Urinary bladder (tissue), 4 donors: Measurements from ENCODE around the gene EXOC4. TPM values are rescaled to one million over a fixed set of nuclear protein-coding genes. Genes with fewer than 3 reads are reported as not detected.

Experiments
- DNase-seq: peaks from one replicate; pipeline ENCODE4 v3.0.0-alpha.2; 2015; ENCODE audit errors: extremely low spot score
- H3K27ac ChIP-seq: one replicate; pipeline ENCODE4 v1.5.1; 2013; ENCODE audit warnings: low read depth, mild to moderate bottlenecking, moderate library complexity
- H3K36me3 ChIP-seq: one replicate; pipeline ENCODE4 v1.6.1; 2013; ENCODE audit warnings: mild to moderate bottlenecking, moderate library complexity; ENCODE audit not compliant: insufficient read depth
- H3K4me1 ChIP-seq: one replicate; pipeline ENCODE4 v1.6.1; 2013; ENCODE audit warnings: mild to moderate bottlenecking, moderate library complexity; ENCODE audit not compliant: insufficient read depth
- H3K4me3 ChIP-seq: one replicate; pipeline ENCODE4 v1.5.1; 2013; ENCODE audit warnings: low read depth, low read length
- WGBS: extraction: QIAGEN DNeasy Blood & Tissue Kit; methylation state at CpG from one replicate; pipeline ENCODE4 v1.1.7; 2013; 5-methylcytosine and 5-hydroxymethylcytosine counted together
- polyA plus RNA-seq: library from polyadenylated mRNA; stranded (reverse); fragments of 200-250 nt; gene quantifications from one replicate; pipeline ENCODE4 v1.2.3, GENCODE V29; 2013
- total RNA-seq: library from RNA; depleted of rRNA; stranded (reverse); fragments of >200 nt; gene quantifications from one replicate; pipeline ENCODE4 v1.2.3, GENCODE V29; 2014
- donor health status: healthy with polysubstance abuse.
- donor health status: healthy.

The EXOC4 gene
- total and polyA plus RNA-seq, 2 donors: 31.0 to 163 TPM

DNA sequence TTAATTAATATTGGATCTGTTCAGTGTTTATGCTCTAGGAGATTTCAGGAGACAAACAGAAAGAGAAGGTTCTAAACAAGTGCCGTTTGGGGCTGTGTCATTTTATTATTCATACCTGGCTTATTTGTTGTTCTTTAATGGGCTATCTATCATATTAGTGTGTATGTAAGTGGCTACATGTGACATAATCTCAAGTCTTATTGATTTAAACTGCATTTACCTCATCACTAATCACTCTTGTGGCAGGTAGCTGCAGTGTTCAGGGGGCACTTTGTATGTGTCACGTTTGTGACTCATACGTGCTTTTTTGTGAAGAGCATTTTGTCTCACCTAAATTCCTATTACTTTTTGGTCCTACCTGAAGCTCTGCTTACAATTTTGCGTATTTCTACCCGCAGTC is 95.4 kb downstream of the EXOC4 start:
- H3K4me1 ChIP-seq: no peaks in the 10 kb centered on the region
- peaks cover 2% of the 10 kb centered on the region for H3K36me3 ChIP-seq
- no peak overlapping the region for H3K4me3 ChIP-seq
- 92% methylated on average over 5 of the region's 5 CpGs for WGBS
- DNase-seq: no peak
- H3K27ac ChIP-seq: no peak overlapping the region

DNA sequence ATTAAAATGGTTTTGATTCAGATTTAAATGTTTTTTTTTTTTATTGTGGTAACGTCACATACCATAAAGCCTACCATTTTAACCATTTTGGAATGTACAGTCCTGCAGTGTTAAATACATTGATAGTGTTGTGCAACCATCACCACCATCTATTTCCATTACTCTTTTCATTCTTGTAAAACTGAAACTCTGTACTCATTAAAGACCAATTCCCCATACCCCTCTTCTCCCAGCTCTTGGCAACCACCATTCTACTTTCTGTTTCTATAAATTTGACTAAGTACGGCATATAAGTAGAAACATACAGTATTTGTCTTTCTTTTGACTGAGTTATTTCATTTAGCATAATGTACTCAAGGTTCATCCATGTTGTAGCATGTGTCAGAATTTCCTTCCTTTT is 96.2 kb downstream of the EXOC4 start:
- H3K4me1 ChIP-seq: no peaks in the 10 kb centered on the region
- no peaks in the 10 kb centered on the region for H3K36me3 ChIP-seq
- no peak for DNase-seq
- 95% methylated on average over 2 of the region's 2 CpGs for WGBS
- H3K4me3 ChIP-seq: no peak overlapping the region
- no peak overlapping the region for H3K27ac ChIP-seq

DNA sequence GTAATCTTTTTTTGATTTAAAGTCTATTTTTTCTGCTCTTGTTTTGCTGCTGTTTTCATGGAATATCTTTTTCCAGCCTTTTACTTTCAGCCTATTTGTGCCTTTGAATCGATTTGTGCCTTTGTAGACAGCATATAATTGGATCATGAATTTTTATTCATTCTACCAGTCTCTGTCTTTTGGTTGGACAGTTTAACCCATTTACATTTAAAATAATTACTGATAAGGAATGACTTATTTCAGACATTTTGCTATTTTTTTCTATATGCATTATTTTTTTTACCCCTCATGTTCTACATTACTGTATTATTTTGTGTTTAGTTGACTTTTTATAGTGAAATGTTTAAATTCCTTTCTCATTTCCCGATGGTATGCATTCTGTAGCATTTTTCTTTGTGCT is 99.6 kb downstream of the EXOC4 start:
- Histone ChIP-seq H3K4me3 (no peak overlapping the region), H3K27ac (no peak overlapping the region), H3K4me1 (no peaks in the 10 kb centered on the region), H3K36me3 (peaks cover 1% of the 10 kb centered on the region)
- no peak for DNase-seq
- 99% methylated on average over 2 of the region's 2 CpGs for WGBS

DNA sequence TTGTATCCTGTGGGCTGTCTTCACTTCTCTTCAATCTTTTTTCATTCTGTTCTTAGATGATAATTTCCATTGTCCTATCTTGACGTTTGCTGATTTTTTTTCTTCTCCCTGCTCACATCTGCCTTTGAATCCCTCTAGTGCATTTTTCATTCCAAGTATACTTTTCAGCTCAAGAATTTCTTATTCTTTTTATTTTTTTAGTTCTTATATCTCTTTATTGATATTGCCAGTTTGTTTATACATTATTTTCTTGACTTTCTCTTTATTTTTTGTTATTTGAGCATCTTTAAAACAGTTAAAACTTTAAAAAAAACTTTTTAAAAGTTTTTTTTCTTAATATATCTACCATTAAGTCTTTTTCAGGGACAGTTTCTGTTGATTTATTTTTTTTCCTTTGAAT is 100.9 kb downstream of the EXOC4 start:
- H3K27ac ChIP-seq: no peak overlapping the region
- WGBS: 95% methylated on average over 1 of the region's 1 CpG
- H3K4me3 ChIP-seq: no peak overlapping the region
- H3K4me1 ChIP-seq: no peaks in the 10 kb centered on the region
- no peak for DNase-seq
- H3K36me3 ChIP-seq: peaks cover 1% of the 10 kb centered on the region

DNA sequence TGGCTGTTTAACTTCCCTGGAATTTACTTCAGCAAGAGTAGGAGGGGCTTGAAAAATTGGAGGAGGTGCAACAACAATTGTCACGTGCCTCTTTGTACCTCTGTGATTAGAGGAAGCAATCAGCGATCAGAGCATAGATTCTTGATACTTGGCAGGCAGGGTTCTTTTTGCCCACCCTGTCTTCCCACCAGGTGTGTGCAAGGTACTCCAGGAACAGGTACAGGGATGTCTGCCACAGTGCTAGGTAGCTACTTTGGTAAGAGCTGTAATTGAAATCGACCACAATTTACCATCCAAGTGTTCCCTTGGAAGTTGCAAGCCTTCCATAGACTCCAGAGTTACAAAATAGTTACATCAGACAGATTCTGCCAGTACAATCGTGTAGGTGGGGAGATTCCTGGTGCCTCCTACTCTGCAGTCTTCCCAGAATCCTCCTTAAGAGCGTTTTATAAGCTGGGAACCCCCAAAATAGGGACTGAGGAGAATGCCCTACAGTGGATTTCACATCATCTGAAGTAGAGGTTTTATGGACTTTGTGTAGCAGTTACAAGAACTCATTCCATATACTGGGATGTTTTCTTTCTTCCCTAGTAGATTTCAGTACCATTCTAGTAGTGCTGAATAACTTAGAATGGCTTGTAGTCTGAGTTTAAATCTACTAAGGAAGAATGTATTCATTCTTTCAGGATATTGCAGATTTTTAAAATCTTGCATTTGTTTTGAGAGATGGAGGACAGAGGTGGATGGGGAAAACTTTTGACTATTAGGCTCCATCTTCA is 101.9 kb downstream of the EXOC4 start:
- peaks cover 1% of the 10 kb centered on the region for H3K36me3 ChIP-seq
- 89% methylated on average over 5 of the region's 5 CpGs for WGBS
- no peak overlapping the region for H3K4me3 ChIP-seq
- H3K4me1 ChIP-seq: no peaks in the 10 kb centered on the region
- no peak for DNase-seq
- no peak overlapping the region for H3K27ac ChIP-seq

DNA sequence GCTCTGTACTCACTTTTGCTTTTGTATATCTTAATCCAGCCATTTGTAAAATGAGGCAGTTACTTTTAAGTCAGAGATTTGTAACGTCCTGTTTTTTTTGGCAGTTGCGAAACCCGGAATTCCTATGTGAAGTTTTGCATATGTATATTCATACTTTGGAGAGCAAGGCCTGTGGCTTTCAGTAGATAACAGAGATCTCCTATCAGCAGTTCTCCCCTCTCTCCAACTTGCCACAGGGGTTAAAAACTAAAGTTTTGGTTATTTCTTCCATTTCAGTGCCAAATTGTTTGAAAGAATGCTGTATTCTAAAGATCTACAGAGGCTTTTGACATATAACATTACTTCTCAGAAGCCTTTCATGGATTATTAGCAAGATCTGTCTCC is 102.4 kb downstream of the EXOC4 start:
- H3K4me1 ChIP-seq: no peaks in the 10 kb centered on the region
- H3K4me3 ChIP-seq: no peak overlapping the region
- DNase-seq: no peak
- H3K27ac ChIP-seq: no peak overlapping the region
- 46% methylated on average over 3 of the region's 3 CpGs for WGBS
- H3K36me3 ChIP-seq: peaks cover 1% of the 10 kb centered on the region

DNA sequence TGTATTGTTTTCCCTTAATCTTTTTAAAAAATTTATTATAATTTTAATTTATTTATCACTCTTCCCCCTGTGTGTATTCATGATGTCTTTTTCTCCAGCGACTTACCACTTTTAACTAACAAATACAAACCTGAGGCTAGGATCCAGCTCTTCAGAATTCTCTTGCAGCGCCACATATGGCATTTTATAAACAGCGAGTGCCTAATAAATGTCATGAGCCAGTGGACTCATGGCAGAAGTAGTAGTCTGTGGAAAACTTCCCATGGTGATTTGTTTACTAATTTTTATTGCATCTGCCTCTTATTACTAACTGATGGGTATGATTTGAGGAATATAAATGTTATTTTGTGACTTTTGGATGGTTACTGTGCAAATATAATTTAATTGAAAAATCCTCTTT is 102.9 kb downstream of the EXOC4 start:
- no peak for DNase-seq
- H3K36me3 ChIP-seq: peaks cover 1% of the 10 kb centered on the region
- H3K27ac ChIP-seq: no peak overlapping the region
- H3K4me3 ChIP-seq: no peak overlapping the region
- H3K4me1 ChIP-seq: no peaks in the 10 kb centered on the region
- 62% methylated on average over 3 of the region's 3 CpGs for WGBS

DNA sequence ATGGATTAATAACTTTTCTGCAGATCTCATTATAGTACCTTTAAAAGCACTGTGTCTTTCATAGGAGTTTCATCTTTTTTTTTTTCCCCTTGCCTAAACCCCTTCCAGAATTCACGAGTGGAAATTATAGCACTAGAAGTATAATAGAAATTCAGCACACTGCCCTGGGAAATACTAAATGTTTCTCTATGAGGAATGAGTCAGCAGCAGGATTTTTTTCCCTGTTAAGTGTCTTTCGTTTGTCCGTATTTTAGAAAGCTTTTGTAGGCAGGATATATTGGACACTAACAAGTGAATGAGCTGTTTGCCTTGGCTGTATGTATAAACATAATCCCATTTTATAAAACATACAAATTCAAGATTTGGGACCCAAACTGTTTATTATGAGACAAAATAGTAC is 105.8 kb downstream of the EXOC4 start:
- WGBS: 41% methylated on average over 3 of the region's 3 CpGs
- Histone ChIP-seq H3K4me1 (no peaks in the 10 kb centered on the region), H3K4me3 (no peak overlapping the region), H3K36me3 (peaks cover 1% of the 10 kb centered on the region), H3K27ac (no peak overlapping the region)
- DNase-seq: no peak

DNA sequence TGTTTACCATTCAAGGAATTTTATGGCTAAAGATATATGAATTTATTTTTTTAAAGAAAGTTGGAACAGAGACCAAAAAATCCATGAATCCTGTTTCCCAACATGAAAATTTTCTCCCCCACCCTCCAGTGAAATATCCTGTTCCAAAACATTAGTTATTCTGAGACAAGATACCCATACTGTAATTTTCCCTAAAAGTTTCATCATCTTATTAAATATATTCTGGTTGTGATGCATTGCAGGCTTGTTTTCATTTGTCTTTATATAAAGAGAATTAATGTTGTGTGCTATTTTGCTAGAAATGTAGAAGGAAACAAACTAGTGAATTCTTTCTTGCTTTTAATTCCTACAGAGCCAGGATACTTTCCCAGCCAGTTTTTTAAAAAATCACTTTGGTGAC is 106.6 kb downstream of the EXOC4 start:
- H3K27ac ChIP-seq: no peak overlapping the region
- no peak overlapping the region for H3K4me3 ChIP-seq
- no peak for DNase-seq
- no peaks in the 10 kb centered on the region for H3K4me1 ChIP-seq
- H3K36me3 ChIP-seq: peaks cover 1% of the 10 kb centered on the region

DNA sequence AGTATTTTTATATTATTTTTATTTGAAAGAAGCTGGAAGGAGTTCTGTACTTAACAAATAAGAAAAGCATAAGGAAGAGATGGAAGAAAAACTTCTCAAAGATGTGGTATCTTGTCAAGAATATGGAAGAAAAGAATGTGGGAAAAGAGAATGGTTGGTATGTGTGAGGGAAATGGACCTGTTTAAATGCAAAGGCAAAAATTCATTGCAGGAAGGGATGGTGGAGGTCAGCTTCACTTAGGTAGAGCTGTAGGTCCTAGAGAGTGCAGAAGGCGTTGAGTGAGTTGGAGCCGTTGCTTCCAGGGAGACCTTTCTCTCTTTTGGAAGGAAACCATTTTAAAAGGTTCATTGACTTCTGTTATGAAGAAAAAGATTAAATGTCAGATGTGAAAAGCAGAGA is 107.3 kb downstream of the EXOC4 start:
- WGBS: 94% methylated on average over 2 of the region's 2 CpGs
- Histone ChIP-seq H3K36me3 (peaks cover 1% of the 10 kb centered on the region), H3K27ac (no peak overlapping the region), H3K4me1 (no peaks in the 10 kb centered on the region), H3K4me3 (no peak overlapping the region)
- DNase-seq: no peak

DNA sequence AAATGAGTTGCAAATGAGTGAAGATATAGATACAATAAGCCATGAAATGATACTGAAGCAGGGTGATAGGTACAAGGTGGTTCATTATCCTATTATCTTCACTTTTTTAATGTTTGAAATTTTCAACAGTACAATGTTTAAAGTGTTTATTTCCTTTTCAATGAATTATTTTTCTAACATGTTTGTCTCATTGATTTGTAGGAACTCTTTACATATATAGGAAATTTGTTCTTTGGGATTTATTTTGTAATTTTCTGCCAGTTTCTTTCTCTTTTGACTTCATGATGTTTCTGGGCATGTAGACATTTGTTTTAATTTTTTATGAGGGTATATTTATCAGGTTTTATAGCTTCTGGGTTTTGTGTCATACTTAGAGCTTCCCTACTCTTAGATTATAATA is 108.9 kb downstream of the EXOC4 start:
- no peaks in the 10 kb centered on the region for H3K36me3 ChIP-seq
- H3K4me3 ChIP-seq: no peak overlapping the region

DNA sequence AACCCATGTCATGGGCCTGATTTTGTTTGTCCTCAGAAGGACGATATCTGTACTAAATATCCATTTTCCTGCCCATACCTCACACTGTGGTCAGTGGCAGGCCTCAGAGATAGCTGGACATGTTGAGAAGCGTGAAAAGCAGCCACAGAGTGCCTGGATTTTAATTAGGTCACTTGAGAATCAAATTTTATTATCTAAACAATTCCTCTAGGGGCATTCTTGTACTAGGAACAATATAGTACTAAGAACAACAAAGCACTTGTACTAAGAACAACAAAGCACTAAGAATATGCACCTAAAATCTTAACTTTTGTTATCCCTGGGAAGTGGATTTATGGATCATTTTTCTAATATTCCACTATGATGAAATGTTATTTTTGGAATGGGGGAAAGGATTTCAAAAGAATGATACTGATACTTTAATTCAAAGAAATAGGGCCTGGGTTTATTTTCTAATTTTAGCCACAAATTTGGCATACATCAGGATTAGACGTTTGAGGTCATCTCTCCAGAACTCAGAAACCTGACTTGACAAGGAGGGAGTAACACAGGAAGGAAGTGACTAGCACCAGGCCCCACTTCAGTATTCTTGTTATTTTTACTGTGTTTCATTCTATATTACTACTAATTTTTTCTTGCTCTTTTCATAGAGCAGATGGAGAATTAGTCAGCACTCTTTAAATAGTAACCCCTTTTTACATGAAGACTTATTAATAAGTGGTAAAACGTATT is 112.2 kb downstream of the EXOC4 start:
- Histone ChIP-seq H3K27ac (no peak overlapping the region), H3K4me3 (no peak overlapping the region), H3K4me1 (no peaks in the 10 kb centered on the region), H3K36me3 (no peaks in the 10 kb centered on the region)
- WGBS: 54% methylated on average over 4 of the region's 4 CpGs
- DNase-seq: no peak

More for the DNA sequence above, 108.9 kb downstream of the EXOC4 start:
- no peaks in the 10 kb centered on the region for H3K4me1 ChIP-seq
- no peak overlapping the region for H3K27ac ChIP-seq
- DNase-seq: no peak

DNA sequence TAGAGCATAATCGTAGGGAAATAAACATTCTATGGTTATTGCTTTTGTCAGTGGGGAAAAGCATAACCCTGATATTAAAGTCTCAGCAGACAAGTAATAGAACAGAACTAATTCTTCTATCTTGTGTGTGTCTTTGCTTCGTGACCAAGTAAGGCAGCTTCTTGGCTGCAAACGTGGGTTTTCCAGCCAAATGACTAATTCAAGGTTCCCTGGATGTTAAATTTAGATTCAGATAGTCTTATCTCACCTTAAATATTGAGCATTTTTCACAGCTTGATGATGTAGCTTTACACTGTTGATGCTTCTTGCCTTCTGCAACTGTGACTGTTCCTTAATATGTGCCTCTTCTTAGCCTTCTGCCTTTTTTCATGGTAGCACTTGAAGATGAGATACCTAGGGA is 113.0 kb downstream of the EXOC4 start:
- Histone ChIP-seq H3K4me3 (no peak overlapping the region), H3K4me1 (no peaks in the 10 kb centered on the region), H3K27ac (no peak overlapping the region), H3K36me3 (no peaks in the 10 kb centered on the region)
- WGBS: 44% methylated on average over 3 of the region's 3 CpGs
- DNase-seq: no peak

DNA sequence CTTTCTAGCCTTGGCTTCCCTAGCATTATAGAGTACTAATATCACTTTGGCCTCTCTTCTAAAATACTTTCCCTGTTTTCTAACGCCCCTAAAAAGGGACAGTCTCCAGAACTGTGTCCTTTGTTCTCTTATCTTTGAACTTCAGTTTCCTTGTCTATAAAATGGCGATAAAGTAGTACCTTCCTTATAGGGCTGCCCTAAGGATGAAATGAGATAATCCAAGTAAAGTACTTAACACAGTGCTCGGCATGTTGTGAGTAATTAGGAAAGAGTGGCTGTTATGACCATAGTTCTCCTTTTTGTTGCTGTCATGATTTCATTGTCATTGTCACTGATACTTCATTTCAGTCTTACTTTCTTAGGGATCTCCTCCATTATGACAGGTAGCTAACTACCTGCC is 114.7 kb downstream of the EXOC4 start:
- H3K4me3 ChIP-seq: no peak overlapping the region
- H3K36me3 ChIP-seq: no peaks in the 10 kb centered on the region
- DNase-seq: no peak
- H3K4me1 ChIP-seq: no peaks in the 10 kb centered on the region
- WGBS: 83% methylated on average over 3 of the region's 3 CpGs
- no peak overlapping the region for H3K27ac ChIP-seq
